Measurements from ENCODE around the gene LHFPL6.

GRCh38 chr13:39457274-39457673, 145.7 kb downstream of the LHFPL6 start:
- TF ChIP-seq EZH2 (IDR thresholded peaks at IDR 0.05; ENCODE audit: insufficient read depth, poor library complexity, severe bottlenecking) (no peak), EZH2phosphoT487 (IDR thresholded peaks at IDR 0.05; ENCODE audit: insufficient read depth, low read depth) (no peak)

All from GM23248 (cell line).